ENCODE results near the gene TNFSF9.

DNA sequence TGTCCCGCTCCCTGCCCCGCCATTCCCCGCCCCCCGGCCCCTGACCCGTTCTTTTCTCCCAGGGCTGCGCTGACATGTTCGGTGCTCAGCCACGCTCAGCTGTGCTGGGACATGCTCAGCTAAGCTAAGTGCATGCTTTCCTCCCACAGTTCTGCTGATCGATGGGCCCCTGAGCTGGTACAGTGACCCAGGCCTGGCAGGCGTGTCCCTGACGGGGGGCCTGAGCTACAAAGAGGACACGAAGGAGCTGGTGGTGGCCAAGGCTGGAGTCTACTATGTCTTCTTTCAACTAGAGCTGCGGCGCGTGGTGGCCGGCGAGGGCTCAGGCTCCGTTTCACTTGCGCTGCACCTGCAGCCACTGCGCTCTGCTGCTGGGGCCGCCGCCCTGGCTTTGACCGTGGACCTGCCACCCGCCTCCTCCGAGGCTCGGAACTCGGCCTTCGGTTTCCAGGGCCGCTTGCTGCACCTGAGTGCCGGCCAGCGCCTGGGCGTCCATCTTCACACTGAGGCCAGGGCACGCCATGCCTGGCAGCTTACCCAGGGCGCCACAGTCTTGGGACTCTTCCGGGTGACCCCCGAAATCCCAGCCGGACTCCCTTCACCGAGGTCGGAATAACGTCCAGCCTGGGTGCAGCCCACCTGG, 3.7 kb downstream of the TNFSF9 start:
- TF ChIP-seq, protein P1, sequence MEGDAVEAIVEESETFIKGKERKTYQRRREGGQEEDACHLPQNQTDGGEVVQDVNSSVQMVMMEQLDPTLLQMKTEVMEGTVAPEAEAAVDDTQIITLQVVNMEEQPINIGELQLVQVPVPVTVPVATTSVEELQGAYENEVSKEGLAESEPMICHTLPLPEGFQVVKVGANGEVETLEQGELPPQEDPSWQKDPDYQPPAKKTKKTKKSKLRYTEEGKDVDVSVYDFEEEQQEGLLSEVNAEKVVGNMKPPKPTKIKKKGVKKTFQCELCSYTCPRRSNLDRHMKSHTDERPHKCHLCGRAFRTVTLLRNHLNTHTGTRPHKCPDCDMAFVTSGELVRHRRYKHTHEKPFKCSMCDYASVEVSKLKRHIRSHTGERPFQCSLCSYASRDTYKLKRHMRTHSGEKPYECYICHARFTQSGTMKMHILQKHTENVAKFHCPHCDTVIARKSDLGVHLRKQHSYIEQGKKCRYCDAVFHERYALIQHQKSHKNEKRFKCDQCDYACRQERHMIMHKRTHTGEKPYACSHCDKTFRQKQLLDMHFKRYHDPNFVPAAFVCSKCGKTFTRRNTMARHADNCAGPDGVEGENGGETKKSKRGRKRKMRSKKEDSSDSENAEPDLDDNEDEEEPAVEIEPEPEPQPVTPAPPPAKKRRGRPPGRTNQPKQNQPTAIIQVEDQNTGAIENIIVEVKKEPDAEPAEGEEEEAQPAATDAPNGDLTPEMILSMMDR (IDR thresholded peaks at IDR 0.05) = no peak
- TF ChIP-seq POLR2A (IDR thresholded peaks at IDR 0.05) = no peak

Measured in body of pancreas (tissue), 4 donors.